HT-29 (cell line): Measurements from ENCODE around the gene MRC2. TPM values are rescaled to one million over a fixed set of nuclear protein-coding genes. Genes with fewer than 3 reads are reported as not detected.

Experiments
- small RNA-seq: library from RNA; depleted of rRNA; stranded (forward); fragments of <200 nt; gene quantifications from one replicate; pipeline ENCODE3, GENCODE V24; 2014
- total RNA-seq: library from RNA; depleted of rRNA; stranded (reverse); fragments of >200 nt; shearing (Covaris generic); gene quantifications from 2 replicates; pipeline ENCODE4 v1.2.3, GENCODE V29; 2014; rRNA removed

Gene MRC2
- total RNA-seq, 1 experiment from 2014 or later, result 2.8 TPM

Small RNA genes within 50 kb of the gene (small RNA-seq; reads per million reads assigned to genes)
- gene RF00019 (not detected), gene RNU6-446P (not detected)

Other genes starting within 250 kb of the MRC2 start
- gene EFCAB3, start 247.1 kb upstream of the MRC2 start, total RNA-seq, result not detected in 2 replicates
- 22.7 and 23.9 TPM in 2 replicates for gene METTL2A, start 203.8 kb upstream of the MRC2 start, total RNA-seq
- 15.5 and 19.8 TPM in 2 replicates for gene TLK2, start 148.8 kb upstream of the MRC2 start, total RNA-seq
- gene MARCHF10, start 180.6 kb downstream of the MRC2 start, total RNA-seq, result not detected in 2 replicates